ENCODE measurements around the gene MRGPRF. TPM values are rescaled to one million over a fixed set of nuclear protein-coding genes. Genes with fewer than 3 reads are reported as not detected.
A peak's percentile ranks its signal among the peaks of the same experiment; 100 is the strongest.

Gene MRGPRF
- total RNA-seq, 4 donors from 2014 or later: 4.2 to 21.9 (median 5.2) TPM

DNA sequence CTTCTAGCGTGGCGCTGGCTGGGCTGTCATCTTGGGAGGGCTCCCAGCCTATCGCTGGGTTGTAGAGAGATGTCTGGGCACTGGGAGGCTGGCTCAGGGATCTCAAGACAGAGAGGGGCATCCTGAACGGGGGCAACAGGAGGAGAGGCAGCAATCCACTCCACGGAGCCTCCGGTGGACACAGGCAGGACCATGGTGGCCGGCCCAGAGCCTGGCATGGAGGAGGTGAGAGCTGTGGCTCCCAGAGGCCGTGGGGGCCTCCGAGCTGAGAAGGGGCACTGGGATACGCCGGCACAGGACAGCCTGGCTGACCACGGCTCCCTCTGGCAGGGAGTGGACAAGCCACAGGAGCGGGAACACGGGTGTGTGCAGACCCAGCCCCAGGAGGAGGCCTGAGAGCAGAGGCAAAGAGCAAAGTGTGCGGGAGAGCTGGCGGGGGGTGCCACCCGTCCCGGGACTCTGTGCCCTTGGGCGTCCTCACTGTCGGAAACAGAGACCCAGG is 9.1 kb downstream of the MRGPRF start:
- no peak overlapping the region for H3K4me3 ChIP-seq
- H3K27ac ChIP-seq: peak overlapping the region in 1 of 4 donors; percentile 96
- peak in 2 of 3 donors; percentile 38 to 41 for DNase-seq
- no peak for TF ChIP-seq POLR2A (IDR thresholded peaks at IDR 0.05)
- no peaks in the 10 kb centered on the region for H3K9me3 ChIP-seq
- H3K4me1 ChIP-seq: peaks cover 0 to 41% (median 0%) of the 10 kb centered on the region in 4 donors
- H3K36me3 ChIP-seq: peaks cover 0 to 7% (median 0%) of the 10 kb centered on the region in 3 donors
- no peaks in the 10 kb centered on the region for H3K27me3 ChIP-seq

DNA sequence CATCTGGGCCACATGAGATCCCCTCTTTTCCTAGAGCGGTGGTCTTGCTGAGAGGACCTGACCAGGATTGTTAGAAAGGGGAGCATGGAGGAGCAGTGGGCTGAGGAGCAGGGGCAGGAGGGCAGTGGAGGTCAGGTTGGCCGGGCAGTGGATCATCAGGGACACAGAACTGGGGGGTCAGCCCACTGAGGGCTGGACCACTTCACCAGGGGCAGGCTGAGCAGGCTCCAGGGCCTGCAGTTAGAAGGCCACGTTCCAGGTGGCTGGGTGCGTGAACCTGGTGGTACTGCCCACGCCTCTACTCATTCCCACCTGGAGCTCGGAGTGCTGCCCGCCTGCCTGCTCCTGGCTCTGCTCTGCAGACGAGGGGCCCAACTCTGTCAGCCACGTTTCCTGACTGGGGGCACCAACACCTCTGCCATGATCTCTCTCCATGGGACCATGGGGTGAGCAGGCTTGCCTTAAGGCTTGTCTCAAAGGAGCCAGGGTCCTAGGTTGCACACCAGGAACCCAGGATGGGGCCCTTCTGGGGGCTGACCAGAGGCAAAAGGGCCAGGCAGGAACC is 9.7 kb downstream of the MRGPRF start:
- Histone ChIP-seq H3K4me3 (no peak overlapping the region), H3K27me3 (no peaks in the 10 kb centered on the region), H3K9me3 (no peaks in the 10 kb centered on the region), H3K27ac (peak overlapping the region in 2 of 4 donors; percentile 49 to 96), H3K36me3 (peaks cover 0 to 7% (median 0%) of the 10 kb centered on the region in 3 donors), H3K4me1 (peaks cover 0 to 36% (median 0%) of the 10 kb centered on the region in 4 donors)
- peak in 2 of 3 donors; percentile 32 to 37 for DNase-seq
- TF ChIP-seq POLR2A (IDR thresholded peaks at IDR 0.05): no peak
- TF ChIP-seq, protein P1, sequence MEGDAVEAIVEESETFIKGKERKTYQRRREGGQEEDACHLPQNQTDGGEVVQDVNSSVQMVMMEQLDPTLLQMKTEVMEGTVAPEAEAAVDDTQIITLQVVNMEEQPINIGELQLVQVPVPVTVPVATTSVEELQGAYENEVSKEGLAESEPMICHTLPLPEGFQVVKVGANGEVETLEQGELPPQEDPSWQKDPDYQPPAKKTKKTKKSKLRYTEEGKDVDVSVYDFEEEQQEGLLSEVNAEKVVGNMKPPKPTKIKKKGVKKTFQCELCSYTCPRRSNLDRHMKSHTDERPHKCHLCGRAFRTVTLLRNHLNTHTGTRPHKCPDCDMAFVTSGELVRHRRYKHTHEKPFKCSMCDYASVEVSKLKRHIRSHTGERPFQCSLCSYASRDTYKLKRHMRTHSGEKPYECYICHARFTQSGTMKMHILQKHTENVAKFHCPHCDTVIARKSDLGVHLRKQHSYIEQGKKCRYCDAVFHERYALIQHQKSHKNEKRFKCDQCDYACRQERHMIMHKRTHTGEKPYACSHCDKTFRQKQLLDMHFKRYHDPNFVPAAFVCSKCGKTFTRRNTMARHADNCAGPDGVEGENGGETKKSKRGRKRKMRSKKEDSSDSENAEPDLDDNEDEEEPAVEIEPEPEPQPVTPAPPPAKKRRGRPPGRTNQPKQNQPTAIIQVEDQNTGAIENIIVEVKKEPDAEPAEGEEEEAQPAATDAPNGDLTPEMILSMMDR (IDR thresholded peaks at IDR 0.05): no peak

DNA sequence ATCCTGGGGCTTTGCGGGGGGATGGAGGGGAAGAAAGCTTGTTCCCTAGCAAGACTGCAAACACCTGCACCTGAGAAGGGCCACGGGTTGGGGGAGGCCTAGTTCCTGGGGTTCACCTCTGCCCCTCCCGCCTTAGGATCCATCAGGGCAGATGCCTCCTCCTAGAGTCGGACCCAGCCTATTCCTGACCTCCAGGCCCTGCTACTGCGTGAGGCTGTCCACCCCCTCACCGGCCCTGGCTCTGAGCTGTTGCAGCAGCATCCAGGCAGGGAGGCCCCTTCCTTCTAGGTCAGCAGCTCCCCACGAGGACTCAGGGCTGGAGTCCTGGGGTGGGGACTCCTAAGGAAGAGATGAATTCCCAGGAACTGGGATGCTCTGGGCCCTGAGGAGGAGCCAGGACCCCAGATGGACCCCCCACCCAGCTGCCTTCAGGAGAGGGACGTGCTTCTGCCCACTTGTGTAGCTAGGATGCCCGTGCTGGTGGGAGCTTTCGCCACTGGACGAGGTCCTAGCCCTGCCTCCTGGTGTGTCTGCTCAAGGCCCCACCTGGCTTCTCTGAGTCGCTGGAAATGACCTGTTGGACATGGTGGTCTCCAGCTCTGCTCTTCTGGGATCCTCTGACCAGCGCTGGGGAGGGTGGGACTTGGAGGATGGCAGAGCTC is 10.3 kb downstream of the MRGPRF start:
- peaks cover 0 to 7% (median 0%) of the 10 kb centered on the region in 3 donors for H3K36me3 ChIP-seq
- H3K27me3 ChIP-seq: no peaks in the 10 kb centered on the region
- TF ChIP-seq, protein P1 (IDR thresholded peaks at IDR 0.05): no peak
- TF ChIP-seq POLR2A (IDR thresholded peaks at IDR 0.05): no peak
- H3K4me1 ChIP-seq: peaks cover 0 to 29% (median 0%) of the 10 kb centered on the region in 4 donors
- no peak overlapping the region for H3K4me3 ChIP-seq
- peak in 1 of 3 donors; percentile 38 for DNase-seq
- peak overlapping the region in 2 of 4 donors; percentile 49 to 96 for H3K27ac ChIP-seq
- no peaks in the 10 kb centered on the region for H3K9me3 ChIP-seq

DNA sequence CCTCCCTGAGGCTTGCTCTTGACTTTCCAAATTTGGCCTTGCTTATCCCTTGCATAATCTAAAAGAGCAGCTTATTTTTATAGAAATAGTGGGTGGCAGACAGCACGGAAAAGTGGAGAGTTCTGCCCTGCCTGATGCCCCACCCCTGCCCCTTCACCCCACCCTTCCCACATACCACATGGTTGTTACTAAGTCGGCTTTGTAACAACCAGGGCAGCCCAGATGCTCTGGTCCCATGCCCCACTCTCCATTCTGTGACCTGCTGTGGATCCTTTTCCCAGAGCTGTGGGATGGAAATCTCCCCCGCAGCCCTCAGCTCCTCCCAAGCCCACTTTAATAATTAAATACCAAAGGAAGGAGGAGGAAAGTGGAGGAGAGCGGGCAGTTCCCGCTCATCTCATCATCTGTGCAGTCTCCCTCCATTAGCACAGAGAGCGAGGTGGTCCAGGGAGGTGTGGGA is 10.9 kb downstream of the MRGPRF start:
- peaks cover 0 to 24% (median 0%) of the 10 kb centered on the region in 4 donors for H3K4me1 ChIP-seq
- peak overlapping the region in 2 of 4 donors; percentile 49 to 96 for H3K27ac ChIP-seq
- no peak for TF ChIP-seq POLR2A (IDR thresholded peaks at IDR 0.05)
- TF ChIP-seq, protein P1 (IDR thresholded peaks at IDR 0.05): no peak
- peak in 1 of 3 donors; percentile 30 for DNase-seq
- no peaks in the 10 kb centered on the region for H3K27me3 ChIP-seq
- no peaks in the 10 kb centered on the region for H3K9me3 ChIP-seq
- H3K36me3 ChIP-seq: peaks cover 0 to 7% (median 0%) of the 10 kb centered on the region in 3 donors
- H3K4me3 ChIP-seq: no peak overlapping the region

DNA sequence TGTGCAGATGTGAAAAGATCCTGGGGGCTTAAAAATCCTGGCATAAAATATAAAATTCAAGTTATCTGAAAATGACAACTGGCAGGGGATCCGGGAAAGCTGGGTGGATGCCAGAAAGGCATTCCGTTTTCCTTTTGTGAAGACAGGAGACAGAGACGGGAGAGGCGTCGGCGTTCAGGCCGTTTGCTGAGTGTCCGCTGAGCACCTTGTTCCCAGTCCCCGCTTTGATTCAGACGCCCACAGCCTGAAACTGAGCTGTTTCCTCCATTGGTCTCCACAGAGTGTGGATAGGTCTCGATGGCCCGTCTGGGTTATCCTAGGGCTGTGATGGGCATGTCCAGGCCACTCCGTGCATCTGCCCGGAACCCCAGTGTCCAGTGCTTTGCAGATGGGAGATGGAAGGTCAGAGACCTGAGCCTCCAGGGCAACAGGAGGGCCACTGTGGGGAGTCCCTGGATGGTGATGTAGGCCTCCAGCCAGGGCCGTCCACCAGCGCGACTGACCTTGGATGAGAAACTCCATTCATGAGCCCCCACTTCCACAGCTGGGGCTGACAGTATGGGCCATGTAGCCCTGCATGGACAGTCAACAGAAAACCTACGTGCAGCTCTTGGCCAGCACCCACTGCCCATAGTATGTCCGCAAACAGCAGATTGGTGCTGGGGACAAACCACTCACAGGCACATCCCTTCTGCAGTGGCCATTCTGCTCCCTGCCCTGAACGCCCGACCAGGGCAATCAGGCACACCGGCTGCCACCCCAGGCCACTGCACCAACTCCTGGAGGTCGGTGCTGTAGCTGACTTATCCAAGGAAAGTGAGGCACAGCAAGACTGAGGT is 11.6 kb downstream of the MRGPRF start:
- DNase-seq: peak in 2 of 3 donors; percentile 37 to 41
- TF ChIP-seq, protein P1 (IDR thresholded peaks at IDR 0.05): no peak
- TF ChIP-seq POLR2A (IDR thresholded peaks at IDR 0.05): no peak

More for the DNA sequence above, 11.6 kb downstream of the MRGPRF start:
- H3K27ac ChIP-seq: peak overlapping the region; percentile 28 to 96 (median 44)
- peaks cover 0 to 24% (median 0%) of the 10 kb centered on the region in 4 donors for H3K4me1 ChIP-seq
- H3K9me3 ChIP-seq: no peaks in the 10 kb centered on the region
- H3K4me3 ChIP-seq: no peak overlapping the region
- H3K36me3 ChIP-seq: peaks cover 0 to 7% (median 0%) of the 10 kb centered on the region in 3 donors
- H3K27me3 ChIP-seq: no peaks in the 10 kb centered on the region

Data from Peyer's patch (tissue), 4 donors.